SKM-1 (cell line): Measurements from ENCODE around the gene HMGCS2.

Experiments used
- DNase-seq: peaks from one replicate; lab custom pipeline; 2025; ENCODE audit not compliant: unreplicated experiment; lab: John Stamatoyannopoulos, UW

HMGCS2 gene

DNA sequence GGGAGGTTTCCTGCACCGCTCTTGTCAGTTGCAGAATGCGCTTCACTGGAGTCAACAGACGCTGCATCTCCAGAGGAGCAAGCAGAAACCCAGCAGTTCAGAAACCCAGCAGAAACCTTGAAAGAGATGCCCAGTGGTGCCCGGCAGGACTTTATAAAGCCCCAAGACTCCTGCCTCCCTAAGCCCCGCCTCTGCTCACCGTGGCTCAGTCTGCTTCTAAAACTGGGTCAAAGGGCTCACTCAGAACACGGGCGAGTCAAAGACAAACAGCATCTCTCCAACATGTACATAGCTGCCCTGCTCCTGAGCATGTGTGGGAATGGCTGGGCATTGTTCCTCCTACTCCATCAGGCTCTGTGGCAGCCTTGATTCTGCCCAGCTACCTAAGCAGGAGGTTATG lies at the start of gene HMGCS2:
TSS of gene HMGCS2 (minus strand) at position 128 of the 400 bp plus-strand sequence. CDS start at position 67, 61 bp downstream.
- no peak for DNase-seq

DNA sequence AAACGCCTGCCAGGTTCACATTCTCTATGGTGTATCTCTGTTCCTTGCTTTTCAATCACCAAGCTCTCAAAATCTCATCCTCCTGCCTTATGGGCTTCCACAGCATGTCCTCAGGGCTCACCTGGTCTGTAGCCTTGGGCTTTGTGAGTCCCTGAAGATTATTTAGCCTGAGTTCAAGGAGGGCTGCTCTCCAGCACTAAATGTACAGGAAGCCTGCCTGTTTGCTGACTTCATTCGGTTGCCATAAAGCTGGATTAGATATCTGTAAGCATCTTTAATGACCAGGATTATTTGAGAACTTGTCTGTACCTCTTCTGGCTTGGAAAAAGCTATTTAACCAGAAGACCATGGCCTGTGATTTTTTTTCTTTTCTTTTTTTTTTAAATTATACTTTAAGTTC lies 49.5 kb upstream of the HMGCS2 start:
- DNase-seq = no peak

DNA sequence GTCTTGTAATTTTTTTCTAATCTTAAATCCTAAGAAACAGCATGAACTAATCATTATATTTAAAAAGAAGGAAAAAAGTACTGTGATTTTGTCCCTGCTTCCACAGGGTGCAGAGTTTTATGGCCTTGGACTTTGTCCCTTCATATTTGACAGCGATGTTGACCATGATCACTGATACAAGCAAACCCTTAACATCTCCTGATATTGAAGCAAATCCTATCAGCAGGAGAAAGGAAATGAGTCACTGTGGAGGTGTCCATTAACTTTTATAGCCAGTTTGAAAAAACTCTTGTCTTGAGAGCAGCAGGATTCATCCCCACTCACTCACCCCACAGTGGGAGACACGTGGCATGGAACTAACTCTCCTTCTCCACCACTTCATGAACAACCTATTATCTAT lies 47.7 kb upstream of the HMGCS2 start:
- no peak for DNase-seq

DNA sequence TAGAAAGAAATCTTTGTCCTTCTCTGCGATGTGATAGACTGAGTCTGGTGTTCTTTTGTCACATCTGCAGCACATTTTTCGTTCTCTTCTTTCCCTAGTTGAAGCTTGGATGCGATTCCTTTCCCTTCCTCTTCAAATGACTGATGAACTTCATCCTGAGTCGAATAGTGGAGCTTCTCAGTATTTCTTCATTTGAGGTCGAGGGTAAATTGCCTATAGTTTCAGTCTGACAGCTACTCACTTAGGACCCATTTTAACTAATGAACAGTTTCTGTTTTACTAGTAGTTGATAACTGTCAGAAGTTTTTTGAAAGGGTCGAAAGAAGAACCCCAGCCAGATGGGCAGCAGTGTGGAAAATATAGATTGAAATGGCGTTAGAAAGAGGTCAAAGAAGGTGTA lies 47.2 kb upstream of the HMGCS2 start:
- DNase-seq = no peak

DNA sequence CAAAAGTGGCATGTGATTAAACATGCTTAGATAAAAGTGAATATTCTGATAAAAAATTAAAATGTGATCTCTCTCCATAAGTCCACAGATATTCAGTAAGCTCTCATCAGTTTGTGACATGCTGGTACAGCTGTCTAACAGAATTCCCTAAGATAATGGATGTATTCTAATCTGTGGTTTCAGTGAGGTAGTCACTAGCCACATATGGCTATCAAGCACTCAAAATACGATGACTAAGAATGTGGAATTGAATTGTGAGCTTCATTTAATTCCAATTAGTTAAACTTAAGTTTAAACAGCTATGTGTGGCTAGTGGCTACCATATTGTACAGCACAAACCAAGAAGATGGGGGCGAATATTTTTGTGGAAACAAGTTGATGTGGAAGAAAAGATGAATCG lies 46.7 kb upstream of the HMGCS2 start:
- DNase-seq = no peak

DNA sequence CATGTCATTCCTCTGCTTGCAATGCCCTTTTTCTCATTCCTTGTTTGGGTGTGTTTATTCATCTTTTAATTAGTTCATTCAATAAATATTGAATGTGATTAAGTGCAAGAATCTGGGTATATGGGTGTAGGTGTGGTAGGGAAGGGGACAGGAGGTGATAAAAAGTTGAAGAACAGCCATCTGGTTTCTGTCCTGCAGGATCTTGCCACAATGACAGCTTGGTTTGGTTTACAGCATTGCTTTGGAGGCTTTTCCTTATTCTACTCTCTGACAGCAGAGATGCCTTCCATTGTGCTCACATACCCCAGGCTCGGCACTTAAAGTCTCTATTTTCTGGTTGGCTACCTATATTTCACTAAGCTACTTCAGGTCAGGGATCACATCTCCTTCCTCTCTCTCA lies 45.6 kb upstream of the HMGCS2 start:
- no peak for DNase-seq

DNA sequence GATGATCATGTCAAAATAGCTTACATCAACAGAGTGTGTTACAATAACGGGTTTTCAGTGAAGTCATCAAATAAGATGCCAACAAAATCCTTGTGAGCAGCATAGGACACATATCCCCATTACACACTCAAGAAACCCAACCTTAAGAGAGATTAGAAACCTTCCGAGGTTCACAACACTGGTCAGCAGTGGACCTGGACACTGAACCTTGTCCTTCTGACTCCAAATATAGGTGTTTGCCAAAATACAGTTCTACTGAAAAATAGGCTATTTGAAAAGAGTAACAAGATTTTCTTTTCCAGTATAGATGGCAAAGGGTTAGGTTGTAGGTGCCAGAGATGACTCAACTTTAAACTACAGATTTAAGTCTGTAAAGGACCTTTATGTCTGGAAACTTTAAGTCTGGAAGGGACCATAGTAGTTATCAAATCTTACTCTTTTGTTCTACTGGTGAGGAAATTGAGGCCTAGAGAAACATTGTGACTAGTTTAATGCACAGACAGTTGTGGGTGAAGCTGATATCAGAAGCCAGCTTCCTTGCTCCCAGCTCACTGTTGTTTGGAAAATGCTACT lies 43.4 kb upstream of the HMGCS2 start:
- no peak for DNase-seq

DNA sequence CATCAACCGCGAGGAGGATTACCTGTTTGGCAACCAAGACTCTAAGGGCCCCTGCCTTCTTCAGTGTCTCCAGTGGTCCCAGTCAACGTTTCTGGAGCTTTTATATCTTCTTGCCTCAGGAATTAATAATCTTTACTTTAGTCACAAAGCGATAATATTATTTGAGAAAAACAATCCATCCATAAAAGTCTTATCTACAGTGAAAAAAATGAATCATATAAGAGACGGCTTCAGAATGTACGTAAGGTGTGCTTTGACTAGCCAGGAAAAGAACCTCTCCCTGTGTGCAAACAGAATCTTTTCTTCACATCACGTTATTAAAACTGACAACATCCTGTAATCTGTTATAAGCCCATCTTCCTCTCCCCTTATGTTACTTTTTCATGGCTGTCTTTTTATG lies 42.7 kb upstream of the HMGCS2 start, which contains the start of gene REG4:
TSS of gene REG4 (minus strand) at position 74 of the 400 bp plus-strand sequence. CDS start 2,691 bp downstream, outside the sequence.
- no peak for DNase-seq

DNA sequence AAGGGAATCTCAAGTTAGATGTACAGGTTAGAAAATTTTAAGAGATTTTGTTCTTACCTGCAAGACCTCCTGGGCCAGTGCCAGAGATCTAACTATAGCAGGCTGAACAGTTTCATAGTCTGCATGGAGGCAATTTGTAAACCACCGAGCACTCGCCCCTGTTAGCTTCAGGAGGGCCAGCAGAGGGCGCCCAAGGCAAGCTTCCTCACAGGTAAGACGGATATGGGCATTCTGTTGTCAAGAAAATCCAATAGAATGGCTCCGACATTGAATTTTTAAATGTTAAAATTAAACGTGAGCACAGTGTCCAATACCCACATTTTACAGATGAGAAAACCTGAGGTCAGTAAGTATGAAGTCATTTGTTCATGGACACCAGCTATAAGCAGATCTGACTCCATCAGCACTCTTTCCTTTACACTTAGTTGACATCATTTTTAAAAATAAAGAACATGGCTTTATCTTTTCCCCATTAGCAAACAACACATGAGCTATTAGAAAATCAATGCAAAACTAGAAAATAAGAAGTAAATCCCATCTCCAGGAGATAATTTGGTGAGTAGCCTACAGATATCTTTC lies 40.4 kb upstream of the HMGCS2 start:
- peak; percentile 34 for DNase-seq

DNA sequence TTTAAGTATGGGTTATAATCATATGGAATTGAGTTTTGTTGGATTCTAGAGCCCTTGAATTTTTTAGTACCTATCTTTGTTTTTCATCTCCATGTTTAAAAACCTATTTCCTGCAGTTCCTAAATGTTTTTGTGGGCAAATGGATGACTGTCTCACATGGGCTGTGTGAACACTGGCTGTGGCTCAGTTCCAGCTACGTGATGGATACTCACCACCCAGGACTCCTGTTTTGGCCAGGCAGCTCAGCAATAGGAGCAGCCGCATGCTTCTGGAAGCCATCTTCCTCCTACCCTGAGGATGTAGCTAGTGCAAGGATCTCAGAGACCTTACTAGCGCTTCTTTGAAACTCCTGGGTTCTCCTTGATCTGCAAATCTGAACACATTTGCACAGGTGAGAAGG lies 39.8 kb upstream of the HMGCS2 start:
- DNase-seq = no peak

DNA sequence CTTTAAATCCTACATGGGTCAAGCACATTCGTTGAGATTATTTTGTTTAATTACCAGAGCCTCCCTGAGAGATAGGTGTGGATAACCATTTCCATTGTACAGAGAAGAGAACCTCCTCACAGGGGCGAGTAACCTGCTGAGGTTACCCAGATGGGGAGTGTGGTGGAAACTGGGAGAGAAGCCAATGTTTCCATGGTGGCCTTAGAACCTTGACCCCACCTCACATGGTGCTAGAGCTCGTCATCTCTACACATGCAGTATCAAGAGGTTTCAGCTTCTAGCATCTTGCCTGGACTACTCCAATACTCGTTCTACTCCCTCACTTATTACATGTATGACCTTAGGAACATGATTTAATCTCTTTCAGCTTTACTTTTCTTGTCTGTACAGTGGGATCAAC lies 37.8 kb upstream of the HMGCS2 start:
- no peak for DNase-seq

DNA sequence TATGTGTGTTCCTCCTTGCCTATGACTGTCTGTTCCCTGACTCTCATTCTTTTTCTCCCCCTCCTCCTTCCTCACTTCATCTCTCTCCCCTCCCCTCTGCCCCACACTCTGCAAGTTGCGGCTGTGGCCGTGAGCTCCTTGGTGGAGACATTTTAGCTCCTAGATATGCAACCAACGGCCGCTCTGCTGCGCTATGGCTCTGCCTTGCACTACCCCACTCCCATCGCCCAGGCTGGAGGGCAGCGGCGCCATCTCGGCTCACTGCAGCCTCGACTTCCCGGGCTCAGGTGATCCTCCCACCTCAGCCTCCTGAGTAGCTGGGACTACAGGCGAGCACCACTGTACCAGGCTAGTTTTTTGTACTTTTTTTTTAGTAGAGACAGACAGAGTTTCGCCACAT lies 37.0 kb upstream of the HMGCS2 start:
- DNase-seq = no peak

DNA sequence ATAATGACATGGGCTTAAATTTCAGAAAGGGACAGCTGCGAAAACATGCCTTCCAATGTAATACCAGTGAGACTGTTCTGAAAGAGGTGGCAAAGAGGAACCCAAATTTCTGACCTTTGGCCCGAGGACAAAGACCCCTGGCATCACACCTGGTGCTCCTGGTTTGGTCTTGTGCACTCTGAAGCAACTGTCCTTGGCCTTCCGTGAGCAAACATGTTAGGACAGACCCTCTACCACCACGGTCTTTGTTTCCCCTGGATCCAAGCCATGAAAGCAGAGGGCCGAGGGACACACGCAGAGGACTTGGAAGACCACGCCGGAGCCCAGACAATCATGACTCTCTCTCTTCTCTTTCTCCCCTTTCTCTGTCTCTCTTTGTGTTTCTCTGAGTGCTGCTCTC lies 36.5 kb upstream of the HMGCS2 start:
- DNase-seq = no peak

DNA sequence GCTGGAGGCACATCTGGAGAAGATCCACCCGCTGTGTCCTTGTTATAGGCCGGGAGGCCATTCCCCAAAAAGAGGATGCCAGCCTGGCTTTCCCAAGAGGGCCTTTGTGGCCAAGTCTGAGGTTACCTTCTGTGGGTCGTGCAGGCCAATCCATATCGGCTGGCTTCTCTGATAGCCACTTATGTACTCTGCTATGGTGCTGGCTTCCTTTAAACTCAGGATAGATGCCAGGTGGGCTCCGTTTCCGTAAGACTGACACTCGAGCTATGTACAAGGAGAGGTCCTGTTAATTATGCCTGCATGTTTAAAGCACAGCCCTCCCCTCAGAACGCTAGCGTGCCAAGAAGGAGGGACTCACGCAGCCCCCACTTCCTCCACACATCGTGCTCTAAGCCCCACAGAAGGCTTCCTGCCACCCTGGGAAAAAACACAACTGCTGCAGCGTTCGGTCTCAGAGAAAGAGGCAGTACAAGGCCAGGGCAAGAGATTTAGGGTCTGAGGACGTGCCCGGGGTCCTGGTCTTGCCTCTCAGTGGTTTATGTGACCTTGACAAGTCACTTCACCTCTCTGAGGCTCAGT lies 31.0 kb upstream of the HMGCS2 start:
- DNase-seq = no peak

DNA sequence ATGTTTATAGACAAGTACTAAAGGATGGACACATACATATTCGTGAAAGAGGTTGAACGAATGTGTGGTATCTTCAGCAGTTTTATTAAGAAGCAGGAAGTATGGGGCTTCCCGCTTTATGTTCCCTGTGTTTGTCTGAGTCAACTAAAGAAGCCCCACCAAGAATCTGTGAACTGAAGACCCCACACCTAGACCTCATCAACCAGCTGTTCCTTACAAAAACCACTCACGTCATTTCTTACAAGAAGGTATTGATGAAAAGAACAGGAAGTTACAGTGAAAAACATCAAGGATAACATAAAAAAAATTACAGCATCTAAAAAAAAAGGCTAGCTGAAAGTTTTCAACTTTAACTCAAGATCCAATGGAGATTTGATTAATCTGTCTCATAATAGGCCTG lies 30.3 kb upstream of the HMGCS2 start:
- no peak for DNase-seq

DNA sequence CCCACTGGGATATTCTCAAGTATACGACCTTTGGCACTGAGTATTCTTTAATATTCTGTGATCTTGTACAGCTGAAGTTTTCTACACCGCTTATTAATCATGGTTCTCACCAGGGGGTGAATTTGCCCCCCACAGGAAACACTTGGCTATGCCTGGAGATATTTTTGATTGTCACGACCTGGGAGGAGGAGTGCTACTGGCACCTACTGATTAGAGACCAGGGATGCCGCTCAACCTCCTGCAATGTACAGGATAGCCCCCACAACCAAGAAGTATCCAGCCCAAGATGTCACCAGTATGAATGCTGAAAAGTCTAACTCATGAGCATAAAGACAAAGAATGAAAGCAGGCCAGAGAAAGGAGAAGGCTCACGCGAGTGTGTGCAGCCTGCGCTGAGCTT lies 28.9 kb upstream of the HMGCS2 start:
- DNase-seq = no peak

DNA sequence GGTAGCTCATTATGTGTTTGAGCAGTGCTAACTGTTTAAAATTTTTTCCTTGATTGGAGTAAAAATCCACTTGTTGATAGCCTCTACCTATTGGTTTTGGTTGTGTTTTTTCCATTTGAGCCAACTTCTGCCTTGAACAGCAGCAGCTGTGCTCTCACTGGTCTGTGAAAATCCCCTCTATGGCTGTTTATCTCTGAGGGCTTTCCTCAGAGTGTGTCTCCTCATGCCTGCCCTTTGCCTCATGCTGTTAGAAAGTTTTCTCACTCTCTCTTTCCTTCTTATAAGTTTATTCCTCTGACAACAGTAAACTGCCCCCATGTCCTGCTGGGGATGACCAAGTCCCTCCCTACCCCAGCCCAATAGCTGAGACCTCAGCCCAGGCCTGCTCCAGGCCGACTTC lies 28.5 kb upstream of the HMGCS2 start:
- DNase-seq = no peak

DNA sequence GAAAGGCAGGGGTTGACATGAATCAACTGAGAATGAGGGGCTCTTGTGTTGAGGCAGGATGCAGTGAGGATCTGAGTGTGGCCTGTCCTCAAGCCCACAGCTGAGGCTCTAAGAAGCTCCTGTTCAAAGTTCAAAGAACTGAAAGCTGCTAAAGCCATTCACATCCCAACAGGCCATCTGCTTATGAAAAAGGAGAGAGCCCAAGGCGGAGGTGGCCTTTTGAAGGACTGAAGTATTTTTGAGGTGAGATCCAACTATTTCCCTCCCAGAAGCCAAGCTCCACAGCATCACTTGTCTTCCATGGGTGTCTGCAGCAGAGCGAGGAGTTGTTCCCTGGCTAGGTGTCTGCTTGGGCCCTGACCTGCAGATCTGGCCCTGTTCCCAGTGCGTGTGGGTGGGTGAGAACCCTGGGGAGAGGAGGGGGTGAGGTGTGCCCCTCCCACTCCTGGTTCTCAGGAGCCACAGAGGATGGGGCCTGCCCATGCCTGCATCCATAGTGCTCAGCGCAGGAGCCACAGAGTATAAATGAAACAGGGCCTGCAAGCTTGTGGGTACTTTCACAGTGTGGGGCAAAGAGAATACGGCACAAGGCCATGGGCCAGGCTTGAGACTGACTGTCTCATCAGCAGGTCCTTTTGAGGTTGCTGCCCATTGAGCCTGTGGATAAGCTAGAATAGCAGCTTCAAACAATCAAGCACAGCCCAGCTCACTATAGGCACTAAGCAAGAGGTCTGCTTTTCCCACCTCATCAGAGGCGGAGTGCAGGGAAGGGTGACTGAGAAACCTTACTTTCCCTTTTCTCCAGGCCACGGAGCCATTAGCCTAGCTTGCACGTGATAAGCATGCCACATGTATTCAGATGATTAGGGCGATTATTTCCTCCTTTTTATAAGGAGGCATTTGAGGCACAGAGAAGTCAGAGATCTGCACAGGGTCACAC lies 26.8 kb upstream of the HMGCS2 start:
- DNase-seq = no peak

DNA sequence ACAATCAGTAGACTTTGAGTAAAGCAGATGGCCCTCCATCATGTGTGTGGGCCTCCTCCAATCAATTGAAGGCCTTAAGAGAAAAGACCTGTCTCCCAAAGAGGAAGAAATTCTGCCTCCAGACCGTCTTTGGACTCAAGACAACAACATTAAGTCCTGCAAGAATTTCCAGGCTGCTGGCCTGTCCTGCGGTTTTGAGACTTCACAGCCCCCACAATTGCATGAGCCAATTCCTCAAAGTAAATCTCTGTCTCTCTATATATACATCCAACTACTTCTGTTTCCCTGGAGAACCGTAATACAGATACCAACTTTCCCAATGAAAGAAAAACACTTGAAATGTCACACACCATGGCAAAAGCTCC lies 26.2 kb upstream of the HMGCS2 start:
- no peak for DNase-seq

DNA sequence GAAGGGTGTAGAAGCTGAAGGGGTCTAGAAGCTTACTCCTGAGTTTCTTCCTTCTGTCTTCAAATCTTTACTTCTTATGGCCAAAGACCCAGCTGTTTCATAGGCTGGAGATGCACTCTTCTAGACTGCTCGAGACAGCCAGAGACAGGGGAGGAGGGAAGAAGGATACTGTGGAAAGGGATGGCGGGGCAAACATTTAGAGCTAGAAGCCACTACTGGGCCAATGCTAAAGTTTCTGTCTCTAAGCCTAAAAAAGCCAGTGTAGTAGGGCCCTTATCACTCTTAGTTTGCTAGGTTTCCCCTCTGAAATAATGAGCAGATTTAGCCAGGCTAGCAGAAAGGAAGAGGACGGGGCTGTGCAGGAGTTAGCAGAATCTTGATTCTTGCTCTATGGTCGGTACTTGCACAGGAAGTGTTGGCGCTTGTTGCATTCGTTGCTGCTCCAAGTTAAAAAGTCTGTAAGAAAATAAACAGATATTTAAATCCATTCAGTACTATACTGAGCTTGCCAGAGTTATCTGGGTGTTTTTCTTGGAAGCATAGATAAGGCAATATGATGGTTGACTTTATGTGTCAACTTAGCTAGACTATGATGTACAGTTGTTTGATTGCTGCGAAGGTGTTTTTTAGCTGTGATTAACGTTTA lies 25.6 kb upstream of the HMGCS2 start:
- no peak for DNase-seq

DNA sequence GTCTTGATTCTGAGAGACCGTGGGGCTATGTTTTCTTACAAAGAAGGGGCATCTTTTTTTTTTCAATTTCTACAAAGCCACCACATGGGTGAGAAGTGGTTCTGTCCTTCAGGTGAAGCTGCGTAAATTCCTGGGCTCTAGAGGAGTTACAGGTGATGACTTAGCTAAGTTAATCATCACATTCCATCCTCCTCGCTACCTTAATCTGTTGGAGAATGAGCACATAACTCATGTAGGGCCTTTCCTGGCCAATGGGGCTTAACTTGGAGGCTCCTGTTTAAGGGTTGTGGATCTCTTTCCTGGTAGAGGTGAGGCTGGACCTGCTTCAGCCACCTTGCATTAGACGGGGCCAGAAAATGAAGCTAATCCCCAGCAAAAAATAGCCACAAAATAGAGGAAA lies 22.7 kb upstream of the HMGCS2 start:
- no peak for DNase-seq
